Epithelial cell of proximal tubule (primary cell): Measurements from ENCODE around the gene RASSF10. TPM values are rescaled to one million over a fixed set of nuclear protein-coding genes. Genes with fewer than 3 reads are reported as not detected.
A peak's percentile ranks its signal among the peaks of the same experiment; 100 is the strongest.

Experiments
- DNase-seq: peaks from one replicate; pipeline ENCODE4 v3.0.0-alpha.2; 2011; ENCODE audit warnings: low read depth
- H3K4me3 ChIP-seq: 2 replicates; pipeline ENCODE4 v1.5.1; 2011; ENCODE audit warnings: low read depth, mild to moderate bottlenecking, low read length
- CTCF ChIP-seq: conservative IDR thresholded peaks from 2 replicates; pipeline ENCODE4 v1.5.1; 2012; ENCODE audit warnings: low read depth, mild to moderate bottlenecking, low read length
- total RNA-seq: library from RNA; depleted of rRNA; stranded (reverse); fragments of >200 nt; gene quantifications from 2 replicates; pipeline ENCODE4 v1.2.3, GENCODE V29; 2015

The RASSF10 gene
- total RNA-seq, 1 donor from 2014 or later, result 1.6 TPM

- no peak for DNase-seq
- peak overlapping the region; percentile 63 for H3K4me3 ChIP-seq
These were observed 1.1 kb upstream of the RASSF10 start for GRCh38 chr11:13008061-13008435.

GRCh38 chr11:13009476-13009920 is 382 bp downstream of the RASSF10 start:
- DNase-seq, result no peak
- H3K4me3 ChIP-seq, result peak overlapping the region; percentile 63

More at GRCh38 chr11:13008061-13008435, 1.1 kb upstream of the RASSF10 start:
- no peak for TF ChIP-seq CTCF

GRCh38 chr11:13009921-13010748 is 1.0 kb downstream of the RASSF10 start:
- peak overlapping the region; percentile 63 for H3K4me3 ChIP-seq
- TF ChIP-seq CTCF, result peak; percentile 41
- no peak for DNase-seq

More at GRCh38 chr11:13009476-13009920, 382 bp downstream of the RASSF10 start:
- no peak for TF ChIP-seq CTCF

- DNase-seq, result no peak
- peak overlapping the region; percentile 63 for H3K4me3 ChIP-seq
- TF ChIP-seq CTCF, result no peak
These were observed 1.8 kb downstream of the RASSF10 start for GRCh38 chr11:13010749-13011465.

- H3K4me3 ChIP-seq, result peak overlapping the region; percentile 63
- DNase-seq, result no peak
- no peak for TF ChIP-seq CTCF
These were observed 2.4 kb downstream of the RASSF10 start for GRCh38 chr11:13011466-13012055.

- H3K4me3 ChIP-seq, result peak overlapping the region; percentile 63
- TF ChIP-seq CTCF, result no peak
- no peak for DNase-seq
These were observed 3.0 kb downstream of the RASSF10 start for GRCh38 chr11:13012056-13012661.
